Fibroblast of skin of left biceps (primary cell): Measurements from ENCODE around the gene ZSCAN31.

ENCODE experiments used
- DNase-seq, 2 experiments: peaks; one replicate each; pipeline ENCODE4 v3.0.0-alpha.2; 2013; ENCODE audit warnings: low read depth in 2 of 2

The ZSCAN31 gene

DNA sequence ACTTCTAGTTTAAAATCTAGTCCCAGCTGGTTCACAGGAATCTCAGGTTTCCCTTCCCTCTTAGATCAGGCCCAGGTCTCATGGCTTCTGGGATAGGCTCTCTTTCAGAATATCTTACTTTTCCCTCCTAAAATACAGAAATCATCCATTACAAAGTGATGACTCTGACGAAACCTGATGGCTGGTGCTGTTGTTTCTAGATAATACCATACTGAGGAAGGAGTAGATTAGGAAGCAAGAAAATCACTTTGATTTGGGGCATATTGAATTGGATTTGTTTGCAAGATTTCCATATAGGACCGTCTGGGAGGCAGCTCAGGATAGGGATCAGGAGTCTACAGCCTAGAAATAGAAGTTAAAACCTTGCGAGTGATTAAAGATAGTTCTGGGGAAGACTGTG is 17.4 kb upstream of the ZSCAN31 start:
- DNase-seq = no peak

- DNase-seq = no peak
Observed at GRCh38 chr6:28351493-28351925, 15.6 kb upstream of the ZSCAN31 start.

DNA sequence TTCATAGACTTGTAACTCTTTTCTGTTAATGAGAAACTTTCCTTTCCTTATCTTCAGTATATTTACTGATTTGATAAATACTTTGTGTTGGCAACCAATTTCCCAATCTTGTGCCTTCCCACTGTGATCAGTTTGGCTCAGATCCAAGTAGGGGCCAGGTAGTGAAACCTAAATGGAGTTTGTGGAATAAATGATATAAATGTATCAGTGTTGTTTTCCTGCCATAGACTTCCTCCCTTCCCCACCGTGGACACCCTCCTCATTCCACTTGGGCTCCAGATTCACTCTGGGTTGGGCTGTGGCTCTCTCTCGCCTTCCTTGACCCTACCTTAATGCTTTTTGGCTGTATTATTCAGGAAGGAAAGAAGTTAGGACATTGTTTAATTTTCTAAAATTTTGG is 15.1 kb upstream of the ZSCAN31 start:
- DNase-seq = no peak

GRCh38 chr6:28349892-28350737 is 14.2 kb upstream of the ZSCAN31 start, which contains the start of gene ZKSCAN3:
ZKSCAN3 (plus strand) TSS chr6:28349947; CDS start chr6:28359587, 9,640 bp downstream.
- peak; percentile 30 to 32 for DNase-seq

- DNase-seq = no peak
Observed at GRCh38 chr6:28349344-28349891, 13.5 kb upstream of the ZSCAN31 start.

GRCh38 chr6:28347119-28347518 is 11.2 kb upstream of the ZSCAN31 start:
- no peak for DNase-seq

DNA sequence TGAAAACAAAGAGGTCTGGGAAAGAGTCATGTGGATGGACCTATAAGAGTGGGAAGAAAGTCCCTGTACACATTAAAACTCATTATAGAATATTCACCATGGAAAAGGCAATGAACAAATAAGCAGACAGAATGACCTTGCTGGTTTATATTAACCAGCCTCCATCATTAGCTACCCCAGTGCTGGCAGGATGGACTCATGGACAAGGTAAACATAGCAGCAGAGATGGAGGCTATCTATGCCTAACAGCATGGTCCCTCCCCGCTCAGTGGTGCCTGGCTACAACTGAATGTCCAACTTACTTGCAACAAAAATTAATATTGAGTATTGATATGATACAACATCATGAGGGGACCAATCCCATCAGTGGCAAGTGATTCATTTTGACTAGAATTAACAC is 9.3 kb upstream of the ZSCAN31 start:
- no peak for DNase-seq

GRCh38 chr6:28343898-28344677 is 8.1 kb upstream of the ZSCAN31 start:
- no peak for DNase-seq

GRCh38 chr6:28340310-28341095 is 4.6 kb upstream of the ZSCAN31 start:
- no peak for DNase-seq

DNA sequence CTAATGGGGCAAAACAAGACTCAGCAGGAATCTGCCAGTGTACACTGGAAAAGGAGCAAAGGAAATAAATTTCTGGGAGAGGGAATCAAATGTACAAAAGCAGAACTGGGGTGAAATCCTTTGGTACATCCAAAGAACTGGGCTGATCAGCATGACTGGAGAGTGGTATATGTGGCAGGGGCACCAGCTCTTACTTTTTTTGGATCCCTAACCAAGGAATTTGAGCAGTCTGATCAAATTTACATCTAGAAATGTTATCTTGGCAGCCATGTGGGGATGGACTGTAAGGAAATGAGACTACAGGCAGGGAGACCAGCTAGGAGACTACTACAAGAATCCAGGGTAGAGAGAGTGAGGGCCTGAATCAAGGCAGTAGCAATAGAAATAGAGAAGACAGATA is 1.2 kb upstream of the ZSCAN31 start:
- no peak for DNase-seq

DNA sequence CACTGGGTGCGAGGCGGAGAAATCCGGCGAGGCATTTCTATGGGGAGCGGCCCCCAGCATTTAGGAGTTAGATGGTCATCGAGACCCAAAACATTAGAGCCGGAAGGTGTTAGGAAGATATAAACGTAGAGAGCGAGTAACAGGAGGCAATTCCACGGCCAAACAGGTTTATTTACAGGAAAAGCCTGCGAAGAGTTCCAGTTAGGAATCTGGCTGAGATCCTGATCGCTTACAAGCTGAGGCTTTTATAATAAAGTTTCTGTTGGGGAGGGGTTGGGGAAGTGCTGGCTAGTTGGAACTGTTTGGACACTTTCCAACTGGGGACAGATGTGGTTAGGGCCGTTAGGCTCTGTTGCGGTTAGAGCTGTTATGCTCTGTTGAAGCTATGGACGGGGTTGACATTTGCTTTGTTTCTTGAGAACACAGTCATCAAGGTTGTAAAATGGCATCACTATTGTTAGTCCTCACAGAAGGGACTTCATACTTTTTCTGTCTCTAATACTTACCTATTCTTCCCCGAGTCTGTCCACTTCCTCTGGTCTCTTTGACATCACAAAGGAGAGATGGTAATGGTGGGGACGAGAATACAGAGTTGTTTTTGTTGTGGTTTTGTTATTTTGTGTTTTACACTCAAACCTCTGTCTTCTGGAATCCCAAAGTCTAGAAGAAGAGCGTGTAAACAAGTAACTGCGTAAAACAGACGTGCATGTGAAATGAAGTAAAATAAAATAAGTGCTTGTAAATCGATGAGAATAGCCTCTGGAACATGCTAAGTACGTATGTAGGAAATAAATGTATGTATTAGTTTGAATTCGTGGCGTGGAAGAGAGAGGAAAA is 554 bp upstream of the ZSCAN31 start:
- no peak for DNase-seq

DNA sequence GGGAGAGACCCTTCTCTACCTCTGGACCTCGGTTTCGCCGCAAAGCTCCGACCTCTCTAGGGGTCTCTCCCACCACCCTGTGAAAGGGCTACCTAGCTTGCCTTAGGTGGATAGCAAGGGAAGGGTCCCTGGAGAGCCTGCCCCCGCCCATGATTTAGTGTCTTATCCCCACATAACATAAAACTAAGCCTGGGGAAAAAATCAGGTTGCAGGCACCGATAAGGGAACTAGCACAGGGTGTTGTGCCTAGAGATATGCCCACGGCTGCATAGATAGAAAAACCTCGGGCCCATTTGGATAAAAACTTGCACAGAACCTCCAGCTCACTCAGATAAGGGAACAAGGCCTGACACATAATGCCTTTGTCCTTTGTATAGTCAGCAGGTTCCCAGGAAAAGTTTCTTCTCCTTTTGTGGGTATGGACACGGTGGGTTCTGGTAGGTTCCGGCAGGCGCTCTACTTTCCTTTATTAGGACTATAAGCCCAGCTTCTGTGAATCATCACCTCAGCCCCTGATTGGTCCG is 846 bp downstream of the ZSCAN31 start:
- no peak for DNase-seq

- DNase-seq = no peak
Observed at GRCh38 chr6:28334286-28335039, 1.5 kb downstream of the ZSCAN31 start.

DNA sequence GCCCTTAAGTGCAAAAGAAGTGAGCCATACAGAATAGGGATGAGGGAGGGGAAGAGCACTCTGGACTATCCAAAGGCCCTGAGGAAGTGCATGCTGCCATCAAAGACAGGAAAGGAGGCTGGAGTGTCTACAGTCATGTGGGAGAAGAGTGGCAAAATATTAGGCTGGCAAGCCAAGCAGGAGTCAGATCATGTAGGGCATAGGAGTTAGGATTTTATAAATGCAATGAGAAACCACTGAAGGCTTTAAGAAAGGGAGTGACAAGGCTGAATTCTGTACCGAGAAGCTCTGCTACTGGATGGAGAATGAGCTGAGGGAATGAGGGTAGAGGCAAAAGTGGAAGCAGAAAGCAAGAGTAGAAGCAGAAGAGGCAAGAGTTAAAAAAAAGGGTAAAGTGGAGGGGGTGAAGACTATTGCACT is 2.3 kb downstream of the ZSCAN31 start:
- no peak for DNase-seq

- DNase-seq = no peak
Observed at GRCh38 chr6:28333047-28333446, 2.9 kb downstream of the ZSCAN31 start.

DNA sequence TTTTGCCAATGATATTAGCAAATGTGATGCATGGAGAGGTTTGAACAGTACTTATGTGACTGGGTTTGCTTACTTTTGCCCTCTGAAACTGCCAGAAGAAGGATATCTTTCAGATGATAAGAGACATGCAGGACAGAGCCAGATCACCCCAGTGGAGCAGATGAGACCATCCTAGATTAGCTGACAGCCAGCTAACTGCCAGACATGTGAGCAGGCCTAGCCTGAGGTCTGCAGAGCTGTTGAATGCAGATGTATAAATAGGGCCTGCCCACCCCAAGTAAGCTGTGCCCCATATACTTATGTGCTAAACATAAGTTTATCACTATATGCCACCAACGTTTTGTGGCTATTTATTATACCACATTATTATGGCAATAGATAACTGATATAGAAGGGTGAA is 5.9 kb downstream of the ZSCAN31 start:
- DNase-seq = no peak

GRCh38 chr6:28326371-28326948 is 9.5 kb downstream of the ZSCAN31 start:
- DNase-seq = no peak

GRCh38 chr6:28323813-28324424 is 12.0 kb downstream of the ZSCAN31 start:
- DNase-seq = no peak

DNA sequence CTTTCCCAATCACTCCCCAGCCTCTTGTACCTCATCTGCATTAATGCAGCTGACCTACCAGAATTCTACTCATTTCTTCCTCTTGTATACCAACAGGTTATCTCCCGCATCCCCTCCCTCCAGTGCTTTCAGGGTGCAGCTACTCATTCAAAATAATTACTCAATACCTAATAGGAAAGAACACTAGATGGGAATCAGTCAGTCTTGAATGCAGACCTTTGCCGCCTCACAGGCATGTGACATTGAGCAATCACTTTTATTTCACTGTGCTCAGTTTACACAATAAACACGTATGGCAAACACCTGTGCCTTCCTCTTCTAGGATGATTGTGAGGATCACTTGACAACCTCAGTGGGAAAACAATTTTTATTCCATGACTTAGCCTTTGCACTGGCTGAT is 13.3 kb downstream of the ZSCAN31 start:
- DNase-seq = no peak
